Endometrial microvascular endothelial cells (primary cell): Measurements from ENCODE around the gene CDADC1. TPM values are rescaled to one million over a fixed set of nuclear protein-coding genes. Genes with fewer than 3 reads are reported as not detected.
"Not testable (repeated sequence)": the region's sequence is repeated elsewhere in the genome, so short reads cannot be mapped to it uniquely, and the experiment has no call there.

Experiments used
- in situ Hi-C: cut with HindIII; loops from 2 replicates; pipeline ENCODE4 v1.10.0; 2017; ENCODE audit warnings: low sequenced_read_pairs, low pct_unique_long_range_greater_than_20kb; ENCODE audit errors: inconsistent ontology term
- total RNA-seq: library from RNA; depleted of rRNA; stranded (reverse); fragments of >200 nt; gene quantifications from one replicate; pipeline ENCODE4 v1.2.3, GENCODE V29; 2015; ENCODE audit errors: inconsistent ontology term

CDADC1 gene
- total RNA-seq, 1 donor from 2014 or later, result 1.8 TPM

GRCh38 chr13:49279885-49280284, 32.2 kb downstream of the CDADC1 start:
- in situ Hi-C loops, result no loop called here

- in situ Hi-C loops, result no loop called here
Measured at GRCh38 chr13:49287995-49288394, 40.3 kb downstream of the CDADC1 start.

- in situ Hi-C loops, result no loop called here
Measured at GRCh38 chr13:49288458-49288857, 40.7 kb downstream of the CDADC1 start.

GRCh38 chr13:49292742-49293486, 45.2 kb downstream of the CDADC1 start:
- in situ Hi-C loops, result no loop called here

- in situ Hi-C loops, result not testable (repeated sequence)
Measured at GRCh38 chr13:49294723-49295122, 47.0 kb downstream of the CDADC1 start.

- in situ Hi-C loops, result no loop called here
Measured at GRCh38 chr13:49295244-49295643, 47.5 kb downstream of the CDADC1 start.

GRCh38 chr13:49296659-49297058, 48.9 kb downstream of the CDADC1 start:
- in situ Hi-C loops, result no loop called here

GRCh38 chr13:49297338-49297737, 49.6 kb downstream of the CDADC1 start:
- in situ Hi-C loops, result no loop called here

GRCh38 chr13:49298416-49298815, 50.7 kb downstream of the CDADC1 start:
- in situ Hi-C loops, result no loop called here

- in situ Hi-C loops, result no loop called here
Measured at GRCh38 chr13:49298903-49299605, 51.3 kb downstream of the CDADC1 start.

GRCh38 chr13:49300276-49300675, 52.6 kb downstream of the CDADC1 start:
- in situ Hi-C loops, result no loop called here

GRCh38 chr13:49300739-49301589, 53.2 kb downstream of the CDADC1 start:
- in situ Hi-C loops, result no loop called here

- in situ Hi-C loops, result no loop called here
Measured at GRCh38 chr13:49302222-49302621, 54.5 kb downstream of the CDADC1 start.

- in situ Hi-C loops, result no loop called here
Measured at GRCh38 chr13:49302817-49303216, 55.1 kb downstream of the CDADC1 start.

GRCh38 chr13:49303533-49304252, 56.0 kb downstream of the CDADC1 start:
- in situ Hi-C loops, result no loop called here

GRCh38 chr13:49304356-49304755, 56.6 kb downstream of the CDADC1 start:
- in situ Hi-C loops, result no loop called here

- in situ Hi-C loops, result no loop called here
Measured at GRCh38 chr13:49304763-49305700, 57.3 kb downstream of the CDADC1 start.
